ENCODE data around the gene C17orf113.

DNA sequence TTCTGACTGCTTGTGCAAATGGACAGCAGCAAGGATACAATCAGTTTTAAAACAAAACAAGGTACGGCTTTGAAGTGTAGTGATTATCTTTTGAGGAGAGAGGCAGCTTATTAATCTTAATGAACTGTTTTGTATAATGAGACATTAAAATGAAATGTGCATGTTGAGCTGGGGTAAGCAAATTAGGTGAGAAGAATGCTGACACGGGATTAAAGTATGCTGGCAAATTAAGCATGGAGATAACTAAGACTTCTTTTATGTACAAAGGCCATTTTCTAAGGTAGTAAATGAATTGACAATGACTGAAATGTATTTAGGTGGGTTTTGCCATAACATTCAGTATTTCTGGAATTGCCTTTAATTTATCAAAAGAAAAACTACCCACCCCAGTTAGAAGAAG lies 51.9 kb downstream of the C17orf113 start:
- TF ChIP-seq POLR2A (IDR thresholded peaks at IDR 0.05) (no peak), POLR2AphosphoS5 (IDR thresholded peaks at IDR 0.05) (no peak)
- TF ChIP-seq, protein P1, sequence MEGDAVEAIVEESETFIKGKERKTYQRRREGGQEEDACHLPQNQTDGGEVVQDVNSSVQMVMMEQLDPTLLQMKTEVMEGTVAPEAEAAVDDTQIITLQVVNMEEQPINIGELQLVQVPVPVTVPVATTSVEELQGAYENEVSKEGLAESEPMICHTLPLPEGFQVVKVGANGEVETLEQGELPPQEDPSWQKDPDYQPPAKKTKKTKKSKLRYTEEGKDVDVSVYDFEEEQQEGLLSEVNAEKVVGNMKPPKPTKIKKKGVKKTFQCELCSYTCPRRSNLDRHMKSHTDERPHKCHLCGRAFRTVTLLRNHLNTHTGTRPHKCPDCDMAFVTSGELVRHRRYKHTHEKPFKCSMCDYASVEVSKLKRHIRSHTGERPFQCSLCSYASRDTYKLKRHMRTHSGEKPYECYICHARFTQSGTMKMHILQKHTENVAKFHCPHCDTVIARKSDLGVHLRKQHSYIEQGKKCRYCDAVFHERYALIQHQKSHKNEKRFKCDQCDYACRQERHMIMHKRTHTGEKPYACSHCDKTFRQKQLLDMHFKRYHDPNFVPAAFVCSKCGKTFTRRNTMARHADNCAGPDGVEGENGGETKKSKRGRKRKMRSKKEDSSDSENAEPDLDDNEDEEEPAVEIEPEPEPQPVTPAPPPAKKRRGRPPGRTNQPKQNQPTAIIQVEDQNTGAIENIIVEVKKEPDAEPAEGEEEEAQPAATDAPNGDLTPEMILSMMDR (IDR thresholded peaks at IDR 0.05 in 8 of 11, conservative IDR thresholded peaks at IDR 0.05 in 3 of 11), result no peak

Measured in spleen (tissue), 7 donors.